Calu3 (cell line): ENCODE results near the gene MYH14. TPM values are rescaled to one million over a fixed set of nuclear protein-coding genes. Genes with fewer than 3 reads are reported as not detected.

Experiments
- BruUV-seq: library from RNA; stranded (reverse); fragments of 400-500 nt; replicated peaks from 2 replicates; lab custom pipeline; 2021; lab: Mats Ljungman, UMichigan
- CTCF ChIA-PET: fragments of 300-600 bp; sonication (Branson Sonifier 250); formaldehyde crosslinking; loops from one replicate; lab custom pipeline; 2022; ENCODE audit warnings: antibody characterized with exemption; lab: Charles Lee
- DNase-seq: peaks from one replicate; pipeline ENCODE4 v3.0.0; 2022
- H3K27ac Mint-ChIP-seq: one replicate; pipeline ENCODE4 v1.8.0; 2022; ENCODE audit warnings: mixed read lengths; ENCODE audit not compliant: unreplicated experiment
- H3K27me3 Mint-ChIP-seq: one replicate; pipeline ENCODE4 v1.8.0; 2022; ENCODE audit warnings: mixed read lengths; ENCODE audit not compliant: unreplicated experiment
- H3K36me3 Mint-ChIP-seq: one replicate; pipeline ENCODE4 v1.8.0; 2022; ENCODE audit warnings: mild to moderate bottlenecking, moderate library complexity, mixed read lengths; ENCODE audit not compliant: insufficient read depth, unreplicated experiment
- H3K4me1 Mint-ChIP-seq: one replicate; pipeline ENCODE4 v1.8.0; 2022; ENCODE audit warnings: mild to moderate bottlenecking, low read depth, mixed read lengths; ENCODE audit not compliant: unreplicated experiment
- H3K4me3 Mint-ChIP-seq: one replicate; pipeline ENCODE4 v1.8.0; 2022; ENCODE audit warnings: mild to moderate bottlenecking, low read depth, moderate library complexity, mixed read lengths; ENCODE audit not compliant: unreplicated experiment
- H3K9me3 Mint-ChIP-seq: one replicate; pipeline ENCODE4 v1.8.0; 2022; ENCODE audit warnings: low read depth, mixed read lengths; ENCODE audit not compliant: unreplicated experiment
- CTCF ChIP-seq: fragments of 200-600 bp; IDR thresholded peaks from one replicate; pipeline ENCODE4 v1.8.0; 2022; ENCODE audit warnings: antibody characterized with exemption; ENCODE audit not compliant: unreplicated experiment
- intact Hi-C: fragments of 100-400 bp; cut with micrococcal nuclease; formaldehyde crosslinking; loops from one replicate; pipeline ENCODE4 v1.10.0; 2022; ENCODE audit not compliant: unreplicated experiment
- total RNA-seq: library from RNA; stranded (reverse); gene quantifications from 2 replicates; pipeline ENCODE4 v1.2.3, GENCODE V29; 2022

The MYH14 gene
- total RNA-seq, 1 experiment from 2014 or later: 255 TPM

GRCh38 chr19:50322931-50323781 is 119.7 kb downstream of the MYH14 start:
- CTCF ChIA-PET: no interaction called here
- DNase-seq: no peak
- Mint-ChIP-seq H3K9me3 (no peaks in the 10 kb centered on the region), H3K27me3 (peaks cover 22% of the 10 kb centered on the region), H3K36me3 (peaks cover 19% of the 10 kb centered on the region), H3K27ac (no peak overlapping the region), H3K4me3 (no peak overlapping the region), H3K4me1 (peaks cover 13% of the 10 kb centered on the region)
- no TSS peak for BruUV-seq
- no peak for TF ChIP-seq CTCF
- intact Hi-C loops: no loop called here

- Mint-ChIP-seq H3K27ac (no peak overlapping the region), H3K4me3 (no peak overlapping the region), H3K4me1 (peaks cover 13% of the 10 kb centered on the region), H3K9me3 (no peaks in the 10 kb centered on the region), H3K36me3 (peaks cover 19% of the 10 kb centered on the region), H3K27me3 (peaks cover 24% of the 10 kb centered on the region)
- BruUV-seq: no TSS peak
- no peak for TF ChIP-seq CTCF
- DNase-seq: no peak
- CTCF ChIA-PET: no interaction called here
- intact Hi-C loops: no loop called here
Measured at GRCh38 chr19:50323782-50324133, 120.3 kb downstream of the MYH14 start.

DNA sequence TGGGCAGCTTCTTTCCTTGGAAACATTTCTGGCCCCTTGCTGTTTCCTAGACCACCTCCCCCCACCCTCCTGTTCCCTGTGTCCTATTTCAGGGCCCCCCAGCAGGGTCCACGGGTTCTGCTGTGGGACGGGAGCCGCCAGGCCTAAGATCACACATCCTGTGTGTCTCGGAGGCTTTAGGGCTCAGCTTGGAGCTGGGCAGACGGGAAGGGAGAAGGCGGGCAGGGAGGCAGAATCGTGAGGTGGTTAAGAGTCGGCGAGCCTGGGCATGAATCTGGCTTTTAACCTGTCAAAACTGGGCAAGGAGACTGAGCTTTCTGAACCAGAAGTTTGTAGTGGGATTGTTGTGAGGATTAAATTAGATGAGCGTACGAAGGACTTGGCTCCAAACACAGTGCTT is 120.9 kb downstream of the MYH14 start:
- CTCF ChIA-PET: no interaction called here
- peaks cover 28% of the 10 kb centered on the region for H3K27me3 Mint-ChIP-seq
- H3K9me3 Mint-ChIP-seq: peaks cover under 1% of the 10 kb centered on the region
- no peak overlapping the region for H3K4me3 Mint-ChIP-seq
- H3K4me1 Mint-ChIP-seq: peaks cover 15% of the 10 kb centered on the region
- BruUV-seq: no TSS peak
- DNase-seq: no peak
- peaks cover 25% of the 10 kb centered on the region for H3K36me3 Mint-ChIP-seq
- TF ChIP-seq CTCF: no peak
- intact Hi-C loops: no loop called here
- no peak overlapping the region for H3K27ac Mint-ChIP-seq

GRCh38 chr19:50325310-50326100 is 122.1 kb downstream of the MYH14 start:
- Mint-ChIP-seq H3K27ac (no peak overlapping the region), H3K4me3 (no peak overlapping the region), H3K27me3 (peaks cover 40% of the 10 kb centered on the region), H3K36me3 (peaks cover 36% of the 10 kb centered on the region), H3K9me3 (peaks cover 5% of the 10 kb centered on the region), H3K4me1 (peaks cover 27% of the 10 kb centered on the region)
- BruUV-seq: no TSS peak
- no peak for TF ChIP-seq CTCF
- CTCF ChIA-PET: interaction anchor here (0.5 to 0.7 kb wide), 5 partner anchors 14 to 409 kb away, joined by 3 to 4 read pairs (median 3); no protein-coding TSS in a partner anchor
- intact Hi-C loops: no loop called here
- DNase-seq: peak; percentile 89
